CD4-positive, alpha-beta T cell treated with Interleukin-4 for 4 hours (primary cell): ENCODE data around the gene TMEM179.
"Not testable (repeated sequence)": the region's sequence is repeated elsewhere in the genome, so short reads cannot be mapped to it uniquely, and the experiment has no call there.

ENCODE experiments used
- DNase-seq: peaks from one replicate; pipeline ENCODE4 v3.0.0-alpha.2; 2020

TMEM179 gene

DNA sequence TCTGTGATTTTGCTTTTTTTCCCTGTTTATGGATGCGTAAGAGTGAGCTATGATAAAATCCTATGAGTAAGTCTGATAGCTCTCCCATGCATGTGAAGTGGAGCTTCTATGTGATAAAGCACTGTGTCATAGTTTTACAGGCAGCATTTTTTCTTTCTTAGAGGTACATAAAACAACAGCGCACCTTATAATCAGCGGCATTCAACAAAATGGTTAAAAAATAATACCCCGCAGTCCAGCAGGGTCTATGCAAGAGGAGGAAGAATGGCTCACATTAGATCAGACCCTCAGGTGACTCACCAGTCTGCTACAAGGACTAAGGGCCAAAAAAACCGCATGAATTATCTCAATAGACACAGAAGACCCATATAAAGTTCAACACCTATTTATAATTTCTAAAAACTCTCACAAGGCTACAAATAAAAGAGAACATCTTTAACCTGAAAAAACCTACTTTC lies 33.0 kb upstream of the TMEM179 start:
- DNase-seq = no peak

DNA sequence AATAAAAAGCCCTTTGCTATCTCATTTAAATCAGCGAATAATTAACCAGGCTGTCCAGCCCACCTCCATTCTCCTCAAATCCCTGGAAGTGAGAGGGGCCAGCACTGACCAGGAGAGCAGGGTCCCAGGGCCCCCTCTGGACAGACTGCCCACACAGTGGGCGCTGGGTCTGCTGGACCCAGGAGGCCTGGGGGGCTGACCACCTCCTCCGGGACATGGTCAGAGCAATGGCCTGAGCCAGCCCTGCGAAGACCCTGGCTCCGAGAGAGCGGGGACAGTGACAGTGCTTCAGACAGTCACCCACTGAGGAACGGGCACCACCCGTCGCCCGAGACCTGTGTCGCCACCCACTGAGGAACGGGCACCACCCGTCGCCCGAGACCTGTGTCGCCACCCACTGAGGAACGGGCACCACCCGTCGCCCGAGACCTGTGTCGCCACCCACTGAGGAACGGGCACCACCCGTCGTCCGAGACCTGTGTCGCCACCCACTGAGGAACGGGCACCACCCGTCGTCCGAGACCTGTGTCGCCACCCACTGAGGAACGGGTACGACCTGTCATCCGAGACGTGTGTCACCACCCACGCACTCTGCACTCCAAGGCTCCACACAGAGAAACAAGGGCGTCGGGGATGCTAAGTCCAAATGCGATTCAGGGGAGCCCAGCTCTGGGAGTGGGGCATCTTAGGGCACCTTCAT lies 32.4 kb upstream of the TMEM179 start:
- not testable (repeated sequence) for DNase-seq

DNA sequence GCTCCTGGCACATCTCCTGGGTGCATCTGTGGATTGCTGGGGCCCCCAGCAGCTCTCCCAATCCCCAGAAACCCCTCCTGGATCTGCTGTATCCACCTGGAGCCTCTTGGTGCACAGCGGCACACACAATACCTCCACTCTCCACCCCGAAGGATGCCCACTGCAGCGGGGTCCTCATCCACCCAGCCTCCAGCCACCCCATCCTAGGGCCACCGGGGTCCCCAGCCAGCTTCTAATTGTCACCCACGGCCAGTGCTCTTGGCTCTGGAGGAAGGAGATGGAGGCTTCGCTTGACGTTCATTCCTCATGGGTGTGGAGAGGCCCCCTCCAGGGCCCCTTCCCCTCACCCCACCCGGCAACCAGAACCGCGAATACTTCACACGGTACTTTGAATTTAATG lies 31.6 kb upstream of the TMEM179 start:
- DNase-seq = no peak

DNA sequence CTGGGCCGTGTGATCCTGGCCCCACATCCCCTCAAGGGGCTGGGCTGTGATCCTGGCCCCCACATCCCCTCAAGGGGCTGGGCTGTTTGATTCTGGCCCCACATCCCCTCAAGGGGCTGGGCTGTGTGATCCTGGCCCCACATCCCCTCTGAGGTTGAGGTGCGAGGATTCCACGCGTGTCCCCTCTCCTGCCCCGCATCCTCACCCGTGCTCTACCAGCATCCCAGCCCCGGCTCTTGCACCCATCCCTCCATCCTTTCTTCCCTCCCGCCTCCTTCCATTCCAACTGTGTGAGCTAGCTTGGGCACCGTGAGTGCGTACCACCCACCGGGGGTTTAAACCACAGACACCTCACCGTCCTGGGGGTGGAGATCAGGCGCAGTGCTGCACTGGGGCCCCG lies 31.1 kb upstream of the TMEM179 start:
- no peak for DNase-seq

DNA sequence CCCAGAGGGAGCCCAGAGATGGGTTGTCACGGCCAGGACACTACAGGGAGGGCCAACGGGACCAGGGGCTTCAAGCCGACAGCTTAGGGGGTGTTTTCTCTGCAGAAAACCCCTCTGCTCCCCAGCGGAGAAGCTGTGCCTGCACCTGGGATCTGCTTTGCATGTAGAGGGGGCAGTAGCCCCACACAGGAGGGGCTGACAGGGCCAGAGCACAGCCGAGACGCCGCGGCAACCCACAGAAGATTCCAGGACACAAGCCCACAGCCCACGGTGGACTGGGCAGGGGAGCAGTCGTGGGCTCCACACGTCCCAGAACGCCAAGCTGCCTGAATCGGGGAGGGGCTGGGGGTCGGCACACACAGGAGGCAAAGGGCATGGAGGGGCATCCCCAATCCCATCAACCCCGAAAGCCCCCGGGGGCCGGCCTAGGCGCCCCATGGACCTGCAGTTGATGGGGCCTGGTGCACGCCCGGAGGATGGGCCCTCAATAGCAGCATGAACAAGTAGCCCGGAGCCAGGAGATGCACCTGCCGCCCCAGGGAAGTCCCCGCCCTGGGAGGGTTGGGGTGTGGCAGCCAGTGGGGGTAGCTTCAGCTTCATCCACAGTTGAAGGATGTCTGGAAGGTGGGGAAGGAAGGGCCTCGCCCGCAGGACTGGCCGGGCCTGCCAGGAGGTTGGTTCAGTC lies 30.5 kb upstream of the TMEM179 start:
- DNase-seq = no peak

DNA sequence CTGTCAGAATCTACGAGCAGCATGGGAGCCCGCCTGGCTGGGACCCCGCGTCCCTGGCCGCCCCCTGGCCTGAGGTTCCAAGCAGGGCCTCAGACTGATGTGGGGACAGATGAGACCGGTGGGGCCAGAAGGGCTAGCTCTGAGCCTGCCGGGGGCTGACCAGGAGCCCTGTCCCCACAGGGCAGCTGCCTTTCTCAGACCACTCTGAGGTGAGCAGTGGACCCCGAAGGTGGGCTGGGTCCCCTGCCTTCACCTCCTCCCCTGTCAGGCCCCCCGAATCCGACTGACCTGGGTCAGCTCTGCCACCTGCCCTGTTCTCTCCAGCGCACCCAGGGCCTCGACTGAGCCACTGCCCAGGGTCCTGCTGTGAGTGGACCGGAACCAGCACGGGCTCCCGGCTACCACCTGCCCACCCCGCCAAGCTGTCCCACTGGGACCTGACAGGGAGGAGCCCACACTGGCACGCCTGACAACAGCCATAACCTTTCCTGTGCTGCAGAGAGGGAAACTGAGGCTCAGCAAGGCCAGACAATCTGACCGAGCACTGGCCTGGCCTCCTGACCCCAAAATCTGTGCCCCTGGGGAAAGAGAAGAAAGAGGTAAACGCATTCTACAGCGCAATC lies 29.7 kb upstream of the TMEM179 start:
- no peak for DNase-seq

DNA sequence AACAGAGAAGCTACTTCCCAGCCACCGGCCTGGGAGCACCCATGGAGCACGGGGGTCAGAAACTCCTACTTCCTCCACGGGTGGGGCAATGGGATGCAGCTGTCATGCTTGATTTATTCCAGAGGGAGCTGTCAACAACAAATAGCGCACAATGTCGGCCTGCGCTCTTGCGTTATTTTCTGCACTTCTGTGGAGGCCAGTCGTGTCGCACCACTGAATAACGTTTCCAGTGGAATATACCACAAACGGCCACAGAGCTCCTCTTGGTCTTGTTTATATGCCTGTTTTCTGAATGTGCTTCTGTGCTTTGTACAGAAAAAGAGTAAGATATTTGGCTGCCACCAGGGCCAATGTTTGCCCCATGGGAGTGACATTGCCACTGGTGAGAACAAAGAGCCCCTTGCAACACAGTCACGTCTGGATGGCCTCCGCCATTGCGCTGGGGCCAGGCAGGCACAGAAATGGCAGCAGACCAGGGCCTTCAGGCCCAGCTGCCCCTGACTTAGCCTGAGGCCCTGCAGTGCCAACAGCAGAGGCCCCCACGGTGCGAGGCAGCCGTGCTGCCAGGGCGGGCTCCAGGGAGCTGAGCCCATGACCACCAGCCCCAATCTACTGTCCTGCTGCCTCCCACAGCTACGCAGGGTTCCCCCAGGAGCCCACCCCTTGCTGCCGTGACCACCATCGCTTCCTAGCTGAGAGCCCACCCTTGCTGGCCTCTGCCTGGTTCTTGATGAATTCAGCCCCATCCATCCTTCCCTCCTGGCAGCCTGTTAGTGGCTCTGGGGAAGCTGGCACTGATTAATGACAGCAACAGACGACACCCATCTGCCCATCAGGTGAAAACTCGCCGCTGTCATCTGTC lies 28.9 kb upstream of the TMEM179 start:
- DNase-seq = no peak

DNA sequence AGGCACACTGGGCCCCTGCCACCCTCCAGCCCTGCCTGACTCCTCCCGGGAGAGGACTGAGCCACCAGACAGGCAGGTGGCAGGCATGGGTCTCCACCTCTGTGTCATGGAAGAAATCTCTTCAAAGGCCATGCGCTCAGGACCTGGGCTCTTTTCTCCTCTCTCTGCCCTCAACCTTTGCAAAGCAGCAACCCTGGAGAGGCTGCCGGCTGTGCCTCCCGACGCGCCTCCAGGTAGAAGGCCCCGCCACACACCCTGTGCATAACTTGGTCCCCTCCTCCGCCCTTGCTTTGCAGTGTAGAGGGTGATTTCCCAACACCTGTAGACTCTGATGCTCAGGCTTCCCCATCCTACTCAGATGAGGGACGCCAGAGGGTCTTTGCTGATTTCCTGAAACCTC lies 28.2 kb upstream of the TMEM179 start:
- DNase-seq = no peak

DNA sequence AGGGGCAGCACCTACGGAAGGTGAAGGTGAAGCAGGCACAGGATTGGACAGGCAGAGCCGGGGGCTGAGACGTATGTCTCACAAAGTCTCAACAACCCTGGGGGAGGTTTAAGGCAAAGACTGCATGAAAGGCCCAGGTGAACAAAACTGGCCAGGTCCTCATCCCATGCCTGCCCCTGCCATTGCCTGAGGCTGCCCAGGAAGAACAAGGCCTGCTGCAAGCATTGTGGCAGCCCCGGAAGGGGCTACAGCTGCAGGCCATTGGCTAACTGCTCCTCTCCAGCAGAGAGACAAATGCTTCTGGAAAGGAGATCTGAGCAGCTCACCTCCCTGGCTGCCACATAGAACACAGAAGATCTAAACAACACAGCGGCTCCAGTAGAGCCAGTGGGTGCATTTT lies 20.4 kb upstream of the TMEM179 start:
- no peak for DNase-seq

DNA sequence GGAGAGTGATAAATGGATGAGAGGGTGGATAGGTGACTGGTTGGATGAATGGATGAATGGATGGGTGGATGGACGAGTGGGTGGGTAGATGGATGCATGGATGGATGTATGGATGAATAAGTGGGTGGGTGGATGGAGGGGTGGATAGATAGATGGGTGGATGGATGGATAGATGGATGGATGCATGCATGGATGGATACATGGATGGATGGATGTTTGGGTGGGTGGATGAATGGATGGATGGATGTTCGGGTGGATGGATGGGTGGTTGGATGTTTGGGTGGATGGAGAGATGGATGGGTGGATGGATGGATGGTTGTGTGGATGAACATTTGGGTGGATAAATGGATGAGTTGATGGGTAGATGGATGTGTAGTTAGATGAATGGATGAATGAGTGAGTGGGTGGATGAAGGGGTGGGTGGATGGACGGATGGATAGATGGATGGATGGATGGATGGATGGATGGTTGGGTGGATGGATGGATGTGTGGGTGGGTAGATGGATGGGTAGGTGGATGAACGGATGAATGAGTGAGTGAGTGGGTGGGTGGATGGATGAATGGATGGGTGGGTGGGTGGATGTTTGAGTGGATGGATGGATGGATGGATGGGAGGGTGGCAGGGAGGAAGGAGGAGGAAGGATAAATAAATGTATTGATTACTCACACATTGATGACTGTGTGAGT lies 9.7 kb upstream of the TMEM179 start:
- DNase-seq = no peak

DNA sequence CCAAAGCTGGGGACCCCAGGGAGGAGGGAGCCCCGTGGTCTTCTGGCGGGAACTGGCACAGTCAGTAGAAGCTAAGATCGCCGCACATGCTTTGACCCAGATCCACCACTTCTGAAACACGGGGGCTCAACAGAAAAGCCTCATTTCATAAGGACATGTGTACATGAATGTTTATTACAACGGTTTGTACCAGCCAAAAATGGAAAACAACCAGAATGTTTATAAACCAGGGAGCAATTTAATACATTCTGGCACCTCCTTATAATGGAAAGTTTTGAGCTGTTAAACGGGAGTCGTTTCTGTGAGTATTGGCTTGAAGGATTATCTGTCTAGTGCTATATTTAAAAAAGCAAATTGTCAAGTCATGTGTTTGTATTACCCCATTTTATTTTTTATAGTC lies 7.3 kb upstream of the TMEM179 start:
- no peak for DNase-seq

DNA sequence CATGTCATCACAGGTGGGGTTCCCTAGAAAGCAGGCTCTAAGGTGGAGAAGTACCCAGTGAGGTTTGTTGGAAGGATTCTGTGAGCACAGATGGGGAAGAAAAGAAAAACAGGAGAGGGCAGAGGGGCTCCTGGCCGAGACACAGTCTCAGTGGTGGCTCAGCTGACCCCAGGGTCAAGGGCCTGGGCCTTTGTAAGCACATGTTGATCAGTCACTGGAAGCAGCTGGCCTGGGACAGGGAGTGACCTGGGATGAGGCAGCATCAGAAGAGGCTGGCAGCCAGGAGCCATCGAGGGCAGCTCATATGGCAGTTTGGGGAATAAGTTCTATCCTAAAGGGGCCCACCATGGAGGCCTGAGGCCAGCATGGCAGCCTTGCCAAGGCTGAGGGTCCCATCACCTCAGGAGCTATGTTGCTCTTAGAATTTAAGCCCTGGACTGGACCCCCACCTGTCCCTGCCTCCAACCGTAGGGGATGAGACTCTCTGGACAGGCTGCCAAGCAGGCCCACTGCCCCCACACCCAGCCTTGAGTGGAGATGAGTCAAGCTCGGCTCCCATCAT lies 6.3 kb upstream of the TMEM179 start:
- DNase-seq = no peak

DNA sequence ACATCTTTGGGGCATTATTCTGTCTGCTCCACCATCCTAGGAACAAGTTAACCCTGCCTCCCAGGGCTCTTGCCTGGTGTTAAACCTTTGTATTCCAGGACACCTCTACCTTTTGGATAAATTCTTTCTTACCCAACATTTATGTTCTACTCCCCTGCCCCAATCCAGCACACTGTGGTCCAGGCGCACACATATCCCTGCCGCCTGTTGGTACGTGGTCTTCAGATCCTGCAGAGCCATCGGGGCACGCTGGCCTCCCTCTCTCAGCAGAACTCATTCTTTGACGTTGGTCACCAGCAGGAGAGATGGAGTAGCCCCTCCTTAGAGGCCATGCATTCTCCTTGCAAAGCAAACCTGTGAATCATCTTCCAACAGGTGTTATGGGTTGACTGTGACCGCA lies 5.1 kb upstream of the TMEM179 start:
- DNase-seq = no peak

DNA sequence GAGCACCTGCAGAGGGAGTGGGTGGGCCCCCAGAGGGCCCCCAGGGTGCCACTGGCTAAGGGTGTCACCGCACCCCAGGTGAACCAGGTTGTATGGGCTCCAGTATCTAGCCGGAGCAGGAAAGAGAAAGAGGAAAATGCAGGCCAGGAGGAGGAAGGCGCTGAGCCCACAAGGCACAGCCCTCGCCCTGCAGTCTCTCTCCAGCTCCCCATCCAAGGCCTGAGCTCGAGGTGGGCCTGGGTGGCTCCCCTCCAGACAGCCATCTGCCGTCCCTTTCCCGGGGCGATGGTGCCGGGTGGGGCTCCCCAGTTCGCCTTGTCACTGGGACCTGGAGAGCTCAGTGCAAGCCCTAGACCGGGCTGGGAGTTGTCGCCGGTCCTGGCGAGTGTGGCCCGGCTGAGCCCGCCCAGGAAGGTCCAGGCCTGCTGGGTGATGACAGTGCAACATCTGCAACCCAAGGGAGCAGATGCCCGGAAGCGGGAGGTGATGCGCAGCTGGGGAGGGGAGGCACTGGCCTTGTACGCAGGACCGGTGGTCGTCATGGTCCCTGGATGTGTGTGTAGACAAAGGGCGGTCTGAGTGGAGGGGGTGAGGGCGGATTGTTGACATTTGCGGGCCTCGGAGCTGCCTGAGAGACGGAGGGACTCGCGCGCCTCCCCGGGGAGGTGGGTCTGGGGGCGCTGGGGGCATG lies 716 bp downstream of the TMEM179 start:
- DNase-seq = no peak

DNA sequence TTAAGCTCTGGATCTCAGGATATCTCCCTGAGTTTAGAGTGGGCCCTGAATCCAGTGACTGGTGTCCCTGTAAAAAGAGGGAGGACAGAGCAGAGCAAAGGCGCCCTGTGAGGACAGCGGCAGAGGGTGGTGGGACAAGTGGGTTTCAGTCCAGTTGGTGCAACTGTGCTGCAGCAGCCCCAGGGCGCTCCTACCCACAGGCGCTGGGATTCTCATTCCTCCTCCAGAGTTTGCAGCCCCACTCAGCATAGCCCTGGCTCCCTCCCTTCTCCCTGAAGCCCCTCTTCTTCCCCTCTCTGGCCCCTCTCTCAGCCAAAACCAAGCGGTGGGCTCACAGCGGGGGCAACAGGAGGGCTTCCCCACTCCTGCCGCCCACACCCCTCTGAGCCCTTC lies 1.6 kb downstream of the TMEM179 start:
- no peak for DNase-seq

DNA sequence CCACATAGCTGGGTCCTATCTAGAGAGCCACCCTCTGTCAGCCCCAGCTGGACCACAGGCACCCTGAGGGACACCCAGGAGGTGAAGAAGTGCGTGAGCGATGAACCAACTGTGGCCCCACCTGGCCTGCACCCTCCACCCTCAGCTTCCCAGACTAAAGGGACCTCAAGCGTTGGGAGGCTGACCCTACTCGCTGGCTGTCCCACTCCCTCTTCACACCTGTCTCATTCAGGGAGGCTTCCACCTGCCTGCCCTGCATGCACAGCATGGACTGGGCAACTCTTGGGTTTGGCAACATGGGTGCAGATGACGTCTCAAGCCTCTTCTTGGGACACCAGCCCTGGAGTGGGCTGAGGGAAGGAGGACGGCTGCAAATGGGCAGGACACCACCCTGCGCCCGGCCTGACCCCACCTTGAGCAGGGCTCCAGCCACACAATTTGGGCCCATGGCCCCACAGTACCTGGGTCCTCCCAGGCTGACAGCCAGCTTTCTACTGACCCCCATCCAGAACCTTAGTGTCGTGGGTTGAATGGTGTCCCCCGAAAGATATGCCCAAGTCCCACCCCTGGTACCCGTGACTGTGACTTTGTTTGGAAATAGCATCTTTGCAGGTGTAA lies 2.1 kb downstream of the TMEM179 start:
- DNase-seq = no peak

DNA sequence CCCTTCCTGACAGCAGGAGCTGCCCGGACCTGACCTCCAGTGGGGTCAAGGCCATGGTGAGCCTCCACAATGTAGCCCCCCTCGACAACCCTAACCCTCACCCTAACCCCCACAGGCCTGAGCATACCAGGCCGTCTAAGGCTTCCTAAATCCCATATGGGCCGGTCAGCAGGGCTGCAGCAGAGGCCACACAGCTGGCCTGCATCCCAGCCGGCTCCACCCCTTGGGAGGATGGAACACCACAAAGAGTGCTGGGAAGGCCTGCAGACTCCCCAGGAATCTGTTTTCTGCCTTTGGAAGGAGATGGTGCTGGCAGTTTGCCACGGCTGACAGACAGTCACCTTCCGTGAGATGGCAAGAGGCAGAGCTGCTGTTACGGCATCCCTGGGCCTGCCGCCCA lies 2.8 kb downstream of the TMEM179 start:
- no peak for DNase-seq

DNA sequence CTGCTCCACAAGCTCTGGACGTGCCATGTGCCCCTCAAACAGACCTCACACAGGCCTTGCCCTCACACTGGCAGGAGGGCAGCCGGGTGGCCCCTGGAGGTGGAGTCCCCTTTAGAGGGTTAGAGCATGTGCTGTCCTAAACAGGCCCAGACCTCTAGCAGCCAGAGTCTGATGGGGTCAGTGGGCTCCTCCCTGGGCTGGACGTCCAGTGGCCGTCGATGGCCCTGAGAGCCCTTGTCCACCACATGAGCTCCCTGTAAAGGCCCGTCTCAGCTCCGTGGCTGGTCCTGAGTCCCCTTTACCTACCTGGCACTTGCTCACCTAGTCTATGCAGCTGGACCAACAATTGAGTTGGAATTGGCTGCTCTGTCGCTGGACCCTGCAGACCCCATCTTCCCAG lies 3.8 kb downstream of the TMEM179 start:
- DNase-seq = no peak

DNA sequence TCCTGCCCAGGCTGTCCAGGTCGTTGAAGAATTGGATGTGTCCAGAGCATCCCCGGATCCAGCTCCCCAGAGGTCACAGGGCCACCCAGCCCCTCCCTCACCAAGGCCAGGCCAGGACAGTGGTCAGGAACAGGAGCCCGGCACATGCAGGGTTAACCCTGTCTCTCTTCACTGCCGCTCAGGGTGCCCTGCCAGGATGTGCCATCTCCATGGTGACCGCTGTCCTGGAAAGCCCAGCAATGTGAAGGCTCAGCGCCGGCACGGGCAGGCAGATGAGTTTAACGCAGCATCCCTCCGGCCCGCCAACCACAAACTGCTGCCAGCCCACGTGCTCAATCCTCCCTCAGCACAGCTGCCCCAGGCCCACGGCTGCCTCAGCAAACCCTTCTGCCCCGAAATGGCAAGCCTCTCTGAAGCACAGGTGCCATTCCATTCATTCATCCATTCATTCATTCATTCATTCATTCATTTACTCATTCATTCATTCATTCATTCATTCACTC lies 4.4 kb downstream of the TMEM179 start:
- DNase-seq = no peak

DNA sequence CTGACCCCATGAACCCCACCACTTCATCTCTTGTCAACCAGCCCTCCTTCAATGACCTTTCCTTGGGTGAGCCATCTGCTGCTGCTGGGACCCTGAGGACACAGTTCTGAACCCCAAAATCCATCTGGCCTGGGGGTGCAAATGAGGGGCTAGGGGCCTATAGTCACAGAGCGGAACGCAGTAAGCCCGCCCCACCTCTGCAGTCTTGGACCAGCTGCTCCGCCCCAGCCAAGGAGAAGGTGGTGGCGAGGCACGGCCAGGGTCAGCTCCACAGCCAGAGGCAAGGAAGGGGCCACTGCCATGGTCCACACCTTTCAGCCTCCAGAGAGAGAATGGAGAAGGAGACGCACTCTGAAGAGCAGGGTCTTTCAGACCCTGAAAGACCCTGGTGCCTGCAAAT lies 5.1 kb downstream of the TMEM179 start:
- no peak for DNase-seq

DNA sequence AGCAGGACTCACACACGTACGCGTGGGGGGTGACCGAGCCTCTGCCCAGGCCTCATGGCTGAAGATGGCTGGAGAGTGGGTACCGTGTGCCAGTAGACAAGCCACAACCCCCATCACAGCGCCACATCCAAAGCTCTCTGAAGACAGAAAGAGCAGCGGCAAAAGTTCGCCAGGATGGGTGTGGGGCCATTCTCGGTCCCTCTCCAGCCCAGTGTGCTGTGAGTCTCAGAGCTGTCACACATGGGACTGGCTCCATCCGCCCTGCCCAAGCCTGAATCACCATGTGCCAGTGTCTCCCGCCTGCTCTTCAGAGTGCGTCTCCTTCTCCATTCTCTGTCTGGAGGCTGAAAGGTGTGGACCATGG lies 5.7 kb downstream of the TMEM179 start:
- no peak for DNase-seq
